GM12875 (cell line): Measurements from ENCODE around the gene TMPRSS7.

Experiments
- H3K4me3 ChIP-seq: one replicate; pipeline ENCODE4 v1.5.1; 2011; ENCODE audit warnings: low read depth, low read length, control low read depth
- TF ChIP-seq, protein P1 (sequence below): IDR thresholded peaks from 2 replicates; pipeline ENCODE4 v1.5.1; 2011; ENCODE audit warnings: low read depth, mild to moderate bottlenecking, control low read depth, inconsistent platforms, low read length, moderate library complexity, borderline replicate concordance; ENCODE audit not compliant: insufficient read depth

TMPRSS7 gene

DNA sequence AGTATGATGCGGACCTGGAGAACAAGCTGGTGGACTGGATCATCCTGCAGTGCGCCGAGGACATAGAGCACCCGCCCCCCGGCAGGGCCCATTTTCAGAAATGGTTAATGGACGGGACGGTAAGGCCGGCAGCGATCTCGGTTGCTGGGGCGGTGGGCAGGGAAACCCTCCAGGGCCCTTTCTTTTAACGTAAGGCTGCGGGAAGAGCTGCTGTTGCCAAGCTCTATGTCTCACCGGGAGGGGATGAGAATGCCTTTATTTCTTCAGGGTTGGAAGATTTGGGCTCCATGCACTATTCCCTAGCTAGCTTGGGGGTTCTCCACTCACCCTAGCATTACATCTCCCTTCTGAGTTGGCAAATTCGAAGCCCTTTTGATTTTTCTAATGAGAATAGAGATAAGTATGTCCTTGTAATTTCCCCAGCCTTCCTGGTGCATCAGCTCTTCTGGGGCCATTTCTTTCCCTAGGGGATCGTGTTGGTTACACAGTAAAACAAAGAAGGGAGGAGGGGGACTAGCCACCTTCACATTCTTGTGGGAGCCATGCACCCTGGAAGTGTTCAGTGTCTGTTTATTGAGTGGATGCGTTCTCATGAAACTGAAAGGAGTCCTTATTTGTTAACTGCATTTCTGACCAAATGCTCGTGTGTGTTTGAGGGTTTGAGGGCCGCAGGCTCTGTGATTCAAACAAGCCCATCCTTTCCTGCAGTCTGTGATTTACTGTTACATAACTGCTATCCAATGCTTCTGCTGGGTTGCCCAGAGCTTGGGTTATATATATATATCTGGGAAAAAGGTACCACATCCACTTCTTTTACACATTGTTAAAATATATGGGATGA is 34.8 kb upstream of the TMPRSS7 start:
- TF ChIP-seq, protein P1, sequence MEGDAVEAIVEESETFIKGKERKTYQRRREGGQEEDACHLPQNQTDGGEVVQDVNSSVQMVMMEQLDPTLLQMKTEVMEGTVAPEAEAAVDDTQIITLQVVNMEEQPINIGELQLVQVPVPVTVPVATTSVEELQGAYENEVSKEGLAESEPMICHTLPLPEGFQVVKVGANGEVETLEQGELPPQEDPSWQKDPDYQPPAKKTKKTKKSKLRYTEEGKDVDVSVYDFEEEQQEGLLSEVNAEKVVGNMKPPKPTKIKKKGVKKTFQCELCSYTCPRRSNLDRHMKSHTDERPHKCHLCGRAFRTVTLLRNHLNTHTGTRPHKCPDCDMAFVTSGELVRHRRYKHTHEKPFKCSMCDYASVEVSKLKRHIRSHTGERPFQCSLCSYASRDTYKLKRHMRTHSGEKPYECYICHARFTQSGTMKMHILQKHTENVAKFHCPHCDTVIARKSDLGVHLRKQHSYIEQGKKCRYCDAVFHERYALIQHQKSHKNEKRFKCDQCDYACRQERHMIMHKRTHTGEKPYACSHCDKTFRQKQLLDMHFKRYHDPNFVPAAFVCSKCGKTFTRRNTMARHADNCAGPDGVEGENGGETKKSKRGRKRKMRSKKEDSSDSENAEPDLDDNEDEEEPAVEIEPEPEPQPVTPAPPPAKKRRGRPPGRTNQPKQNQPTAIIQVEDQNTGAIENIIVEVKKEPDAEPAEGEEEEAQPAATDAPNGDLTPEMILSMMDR: no peak
- H3K4me3 ChIP-seq: peak overlapping the region; percentile 39

- TF ChIP-seq, protein P1: no peak
- no peak overlapping the region for H3K4me3 ChIP-seq
Observed at GRCh38 chr3:112000367-112000771, 34.2 kb upstream of the TMPRSS7 start.

- H3K4me3 ChIP-seq: no peak overlapping the region
- TF ChIP-seq, protein P1: no peak
Observed at GRCh38 chr3:112000966-112001365, 33.6 kb upstream of the TMPRSS7 start.

GRCh38 chr3:112001526-112001925 is 33.0 kb upstream of the TMPRSS7 start:
- H3K4me3 ChIP-seq: no peak overlapping the region
- TF ChIP-seq, protein P1: no peak

GRCh38 chr3:112002096-112002971 is 32.2 kb upstream of the TMPRSS7 start:
- H3K4me3 ChIP-seq: no peak overlapping the region
- TF ChIP-seq, protein P1: no peak

DNA sequence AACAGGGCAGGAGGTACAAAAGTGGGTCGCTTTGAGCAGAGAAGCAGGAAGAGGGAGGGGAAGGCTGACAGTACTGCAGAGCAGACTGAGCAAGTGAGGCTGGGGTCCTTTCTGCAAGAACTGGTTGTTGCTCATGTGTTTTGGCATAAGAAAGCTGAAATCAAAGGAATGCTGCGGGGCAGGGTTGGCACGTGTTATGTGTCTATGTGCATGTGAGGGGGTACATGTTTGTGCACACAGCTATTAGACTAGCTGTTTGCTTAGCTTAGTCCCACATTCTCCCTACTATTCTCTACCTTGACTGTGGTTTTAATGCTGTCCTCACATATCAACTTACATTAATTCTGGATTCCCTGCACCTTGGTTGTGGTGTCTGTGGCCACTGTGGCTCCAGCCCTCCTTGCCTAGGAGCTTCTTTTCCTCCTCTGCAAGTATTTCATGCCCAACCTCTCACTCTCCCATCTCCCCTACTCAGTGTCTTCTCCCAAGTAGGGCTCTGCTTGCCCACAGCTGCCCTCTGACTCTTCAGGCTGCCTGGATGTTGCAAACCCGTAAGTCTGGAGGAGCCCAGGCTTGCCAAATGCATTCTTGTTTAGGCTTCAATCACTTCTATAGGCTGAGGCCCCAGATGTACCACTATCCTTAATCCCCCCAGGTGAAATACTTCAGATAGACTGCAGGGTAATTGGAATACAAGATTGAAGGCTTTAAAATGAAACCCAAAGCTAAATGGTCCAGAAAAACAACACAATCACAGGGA is 31.0 kb upstream of the TMPRSS7 start:
- TF ChIP-seq, protein P1: no peak
- no peak overlapping the region for H3K4me3 ChIP-seq
